Esophagus squamous epithelium (tissue), 5 donors: ENCODE data around the gene GRB2. TPM values are rescaled to one million over a fixed set of nuclear protein-coding genes. Genes with fewer than 3 reads are reported as not detected.
"Not testable (repeated sequence)": the region's sequence is repeated elsewhere in the genome, so short reads cannot be mapped to it uniquely, and the experiment has no call there.

Experiments used
- DNase-seq: peaks from one replicate; lab custom pipeline; 2025; lab: John Stamatoyannopoulos, UW
- H3K27ac ChIP-seq, 4 donors: fragments of 200-600 bp; sonication (generic); one replicate each; pipeline ENCODE4 v1.5.1; 2016 to 2019; ENCODE audit warnings: mild to moderate bottlenecking in 1 of 4
- H3K27me3 ChIP-seq, 4 donors: fragments of 200-600 bp; sonication (generic); 1 replicate in 3 of 4; 2 replicates in 1 of 4; pipeline versions ENCODE4 v1.5.1 to v1.6.0; 2017 to 2021; ENCODE audit warnings: antibody characterized with exemption in 1 of 4
- H3K36me3 ChIP-seq, 3 donors: fragments of 200-600 bp; sonication (generic); one replicate each; pipeline ENCODE4 v1.5.1; 2016 to 2019
- H3K4me1 ChIP-seq, 3 donors: fragments of 200-600 bp; sonication (generic); one replicate each; pipeline ENCODE4 v1.5.1; 2017 to 2019
- H3K4me3 ChIP-seq, 4 donors: fragments of 200-600 bp; sonication (generic); 1 replicate in 3 of 4; 2 replicates in 1 of 4; pipeline ENCODE4 v1.5.1; 2016 to 2019; ENCODE audit warnings: mild to moderate bottlenecking in 2 of 4, moderate library complexity in 1 of 4
- H3K9me3 ChIP-seq, 3 donors: fragments of 200-600 bp; sonication (generic); one replicate each; pipeline ENCODE4 v1.5.1; 2016 to 2019
- POLR2A ChIP-seq, 4 donors: fragments of 450-650 bp; IDR thresholded peaks; one replicate each; pipeline ENCODE4 v1.6.1; 2017; ENCODE audit warnings: antibody characterized with exemption in 4 of 4, mild to moderate bottlenecking in 4 of 4, moderate library complexity in 3 of 4
- WGBS, 2 donors: methylation state at CpG; one replicate each; pipeline ENCODE4 v1.1.5; 2018; 5-methylcytosine and 5-hydroxymethylcytosine counted together
- intact Hi-C: fragments of 100-400 bp; cut with DNase I; formaldehyde crosslinking; loops from one replicate; pipeline ENCODE4 v1.15.0; 2022
- total RNA-seq, 4 donors: library from RNA; depleted of rRNA; stranded (reverse); fragments of >200 nt; gene quantifications; one replicate each; pipeline ENCODE4 v1.1.0, GENCODE V29; 2016
- TF ChIP-seq, protein P1 (sequence below), 6 experiments: fragments of 450-650 bp in 4 of 6; fragments of 200-600 bp in 2 of 6; sonication (generic) in 2 of 6; IDR thresholded peaks; one replicate each; pipeline ENCODE4 v1.5.1; 2016 to 2019; ENCODE audit warnings: antibody characterized with exemption in 6 of 6, mild to moderate bottlenecking in 4 of 6, moderate library complexity in 4 of 6
- donor health status: DM: yes; HTN: yes; CAD: no.

Gene GRB2
- total RNA-seq, 4 donors from 2014 or later = 58.9 to 128 (median 107) TPM

DNA sequence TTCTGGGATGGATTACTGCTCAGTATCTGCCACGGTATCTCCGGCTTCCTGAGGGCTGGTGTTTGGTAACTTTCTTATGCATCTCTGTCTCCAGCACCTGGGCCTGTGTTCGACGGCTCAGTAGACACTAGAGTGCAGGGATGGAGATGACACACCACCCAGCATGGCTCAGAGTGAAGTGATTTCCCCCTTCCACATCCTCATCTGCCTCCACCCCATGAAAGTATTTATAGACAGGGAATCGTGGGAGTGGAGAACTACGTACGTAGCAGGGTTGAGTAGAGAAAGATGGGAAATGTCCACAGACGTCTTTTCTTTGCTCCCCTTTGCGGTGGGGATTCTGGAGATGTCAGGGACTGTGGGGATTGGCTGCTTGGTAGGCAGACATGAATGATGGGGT, 104.4 kb downstream of the GRB2 start:
- WGBS, 2 donors = 74 to 76% methylated on average over 7 to 8 of the region's 9 CpGs
- Histone ChIP-seq H3K4me3 (no peak overlapping the region), H3K27me3 (no peaks in the 10 kb centered on the region), H3K4me1 (peaks cover 0 to 5% (median 0%) of the 10 kb centered on the region in 3 donors), H3K9me3 (no peaks in the 10 kb centered on the region), H3K27ac (no peak overlapping the region), H3K36me3 (no peaks in the 10 kb centered on the region)
- TF ChIP-seq, protein P1, sequence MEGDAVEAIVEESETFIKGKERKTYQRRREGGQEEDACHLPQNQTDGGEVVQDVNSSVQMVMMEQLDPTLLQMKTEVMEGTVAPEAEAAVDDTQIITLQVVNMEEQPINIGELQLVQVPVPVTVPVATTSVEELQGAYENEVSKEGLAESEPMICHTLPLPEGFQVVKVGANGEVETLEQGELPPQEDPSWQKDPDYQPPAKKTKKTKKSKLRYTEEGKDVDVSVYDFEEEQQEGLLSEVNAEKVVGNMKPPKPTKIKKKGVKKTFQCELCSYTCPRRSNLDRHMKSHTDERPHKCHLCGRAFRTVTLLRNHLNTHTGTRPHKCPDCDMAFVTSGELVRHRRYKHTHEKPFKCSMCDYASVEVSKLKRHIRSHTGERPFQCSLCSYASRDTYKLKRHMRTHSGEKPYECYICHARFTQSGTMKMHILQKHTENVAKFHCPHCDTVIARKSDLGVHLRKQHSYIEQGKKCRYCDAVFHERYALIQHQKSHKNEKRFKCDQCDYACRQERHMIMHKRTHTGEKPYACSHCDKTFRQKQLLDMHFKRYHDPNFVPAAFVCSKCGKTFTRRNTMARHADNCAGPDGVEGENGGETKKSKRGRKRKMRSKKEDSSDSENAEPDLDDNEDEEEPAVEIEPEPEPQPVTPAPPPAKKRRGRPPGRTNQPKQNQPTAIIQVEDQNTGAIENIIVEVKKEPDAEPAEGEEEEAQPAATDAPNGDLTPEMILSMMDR (IDR thresholded peaks at IDR 0.05) = no peak
- TF ChIP-seq POLR2A (IDR thresholded peaks at IDR 0.05) = no peak
- no peak for DNase-seq
- intact Hi-C loops = no loop called here

DNA sequence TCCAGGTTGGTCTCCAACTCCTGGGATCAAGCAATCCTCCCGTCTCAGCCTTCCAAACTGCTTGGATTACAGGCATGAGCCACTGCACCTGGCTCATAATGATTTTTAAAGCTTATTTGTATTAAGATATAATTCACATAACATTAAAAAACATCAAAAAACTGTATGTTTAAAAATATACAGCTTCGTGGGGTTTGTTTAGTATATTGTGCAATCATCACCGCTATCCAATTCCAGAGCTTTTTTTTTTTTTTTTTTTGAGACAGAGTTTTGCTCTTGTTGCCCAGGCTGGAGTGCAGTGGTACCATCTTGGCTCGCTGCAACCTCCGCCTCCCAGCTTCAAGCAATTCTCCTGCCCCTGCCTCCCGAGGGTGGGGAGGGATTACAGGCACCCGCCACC, 105.2 kb downstream of the GRB2 start:
- Histone ChIP-seq H3K4me3 (no peak overlapping the region), H3K4me1 (peaks cover 0 to 5% (median 0%) of the 10 kb centered on the region in 3 donors), H3K27me3 (no peaks in the 10 kb centered on the region), H3K9me3 (no peaks in the 10 kb centered on the region), H3K27ac (no peak overlapping the region), H3K36me3 (no peaks in the 10 kb centered on the region)
- intact Hi-C loops = no loop called here
- no peak for DNase-seq
- TF ChIP-seq, protein P1 (IDR thresholded peaks at IDR 0.05) = no peak
- TF ChIP-seq POLR2A (IDR thresholded peaks at IDR 0.05) = no peak
- WGBS, 2 donors = 68 to 76% methylated on average over 6 to 7 of the region's 7 CpGs

DNA sequence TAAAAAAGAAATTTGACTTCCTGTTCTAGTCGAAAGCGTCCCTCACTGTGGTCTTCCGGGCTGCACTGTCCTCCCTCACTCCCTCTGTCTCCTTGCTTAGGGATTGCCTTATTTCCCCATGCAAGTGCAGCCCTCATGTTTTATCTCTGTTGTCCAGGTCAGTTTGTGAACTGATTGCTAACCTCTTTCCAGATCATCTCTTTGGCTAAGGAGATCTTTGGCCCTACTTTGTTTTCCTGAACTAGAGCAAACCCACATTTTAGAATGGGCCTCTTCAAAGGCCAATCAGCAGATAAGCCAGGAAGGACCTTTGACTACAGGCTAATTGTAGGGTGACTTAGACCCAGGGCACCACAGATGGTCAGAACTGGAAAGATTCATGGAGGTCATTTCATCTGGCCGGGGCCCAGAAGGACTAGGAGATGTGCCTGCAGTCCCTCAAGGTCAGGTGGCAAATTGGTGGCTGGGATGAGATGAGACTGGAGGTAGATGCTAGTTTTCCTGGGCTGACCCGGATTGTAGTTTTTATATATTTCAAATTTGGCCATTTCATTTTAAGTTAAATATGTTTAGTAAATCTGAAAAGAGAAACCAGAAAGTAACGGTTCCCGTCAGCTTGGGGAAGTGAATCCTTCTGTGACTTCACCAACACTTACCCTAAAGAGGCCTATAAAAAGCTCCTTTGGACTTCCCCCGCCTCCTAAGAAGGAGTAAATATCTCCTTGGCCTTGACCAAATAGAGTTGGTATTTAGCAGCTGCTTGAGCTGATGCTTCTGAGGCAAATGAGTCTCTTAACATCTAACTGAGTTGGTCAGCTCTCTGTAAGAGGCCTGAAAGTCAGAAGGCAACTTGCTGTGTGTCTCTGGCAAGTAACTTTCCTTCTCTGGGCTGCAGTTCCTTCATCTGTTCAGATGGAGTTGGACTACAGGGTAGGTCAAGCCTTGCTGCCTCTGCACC, 110.0 kb downstream of the GRB2 start:
- no peaks in the 10 kb centered on the region for H3K27me3 ChIP-seq
- no peaks in the 10 kb centered on the region for H3K36me3 ChIP-seq
- intact Hi-C loops = no loop called here
- H3K27ac ChIP-seq = peak overlapping the region in 3 of 4 donors; percentile 9 to 83 (median 56)
- no peak for DNase-seq
- TF ChIP-seq POLR2A (IDR thresholded peaks at IDR 0.05) = peak in 1 of 4 donors; percentile 38
- TF ChIP-seq, protein P1 (IDR thresholded peaks at IDR 0.05) = no peak
- WGBS, 2 donors = 72 to 73% methylated on average over 8 of the region's 8 CpGs
- no peaks in the 10 kb centered on the region for H3K9me3 ChIP-seq
- peaks cover 0 to 7% (median 0%) of the 10 kb centered on the region in 3 donors for H3K4me1 ChIP-seq
- H3K4me3 ChIP-seq = no peak overlapping the region

DNA sequence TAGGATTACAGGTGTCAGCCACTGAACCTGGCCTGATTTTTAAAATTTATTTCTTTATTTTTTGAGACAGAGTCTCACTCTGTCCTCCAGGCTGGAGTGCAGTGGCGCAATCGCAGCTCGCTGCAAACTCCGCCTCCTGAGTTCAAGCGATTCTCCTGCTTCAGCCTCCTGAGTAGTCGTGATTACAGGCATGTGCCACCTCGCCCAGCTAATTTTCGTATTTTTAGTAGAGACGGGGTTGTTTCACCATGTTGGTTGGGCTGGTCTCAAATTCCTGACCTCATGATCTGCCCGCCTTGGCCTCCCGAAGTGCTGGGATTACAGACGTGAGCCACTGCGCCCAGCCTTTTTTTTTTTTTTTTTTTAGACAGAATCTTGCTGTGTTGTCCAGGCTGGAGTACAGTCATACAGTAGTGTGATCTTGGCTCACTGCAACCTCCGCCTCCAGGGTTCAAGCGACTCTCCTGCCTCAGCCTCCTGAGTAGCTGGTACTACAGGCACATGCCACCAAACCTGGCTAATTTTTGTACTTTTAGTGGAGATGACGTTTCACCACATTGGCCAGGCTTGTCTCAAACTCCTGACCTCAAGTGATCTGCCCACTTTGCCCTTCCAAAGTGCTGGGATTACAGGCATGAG, 112.5 kb downstream of the GRB2 start:
- DNase-seq, H3K9me3 ChIP-seq, H3K27me3 ChIP-seq, H3K4me3 ChIP-seq, H3K36me3 ChIP-seq, intact Hi-C loops: not testable (repeated sequence)
- Histone ChIP-seq H3K27ac (peak overlapping the region in 2 of 4 donors; percentile 17 to 30), H3K4me1 (peaks cover 0 to 21% (median 3%) of the 10 kb centered on the region in 3 donors)
- 61 to 76% methylated on average over 14 to 16 of the region's 16 CpGs for WGBS, 2 donors

GRCh38 chr17:75289832-75290337, 115.6 kb downstream of the GRB2 start:
- intact Hi-C loops = no loop called here
- DNase-seq = no peak
- Histone ChIP-seq H3K36me3 (peaks cover 0 to 15% (median 6%) of the 10 kb centered on the region in 3 donors), H3K9me3 (no peaks in the 10 kb centered on the region), H3K4me3 (peak overlapping the region; percentile 60 to 83 (median 74)), H3K4me1 (peaks cover 0 to 23% (median 3%) of the 10 kb centered on the region in 3 donors), H3K27ac (peak overlapping the region; percentile 82 to 95 (median 95)), H3K27me3 (no peaks in the 10 kb centered on the region)
- TF ChIP-seq, protein P1 (IDR thresholded peaks at IDR 0.05) = peak in 1 of 6 experiments; percentile 17
- no peak for TF ChIP-seq POLR2A (IDR thresholded peaks at IDR 0.05)
- WGBS, 2 donors = 0 to 1% methylated on average over 26 of the region's 26 CpGs
